Left lung (tissue), 14 donors: ENCODE results near the gene ZNF664. TPM values are rescaled to one million over a fixed set of nuclear protein-coding genes. Genes with fewer than 3 reads are reported as not detected.
A peak's percentile ranks its signal among the peaks of the same experiment; 100 is the strongest.

Experiments used
- ATAC-seq: fragments of 200-7000 bp; cut with Tn5 transposase; one replicate; pipeline ENCODE4 v1.9.1; 2020; ENCODE audit warnings: moderate library complexity
- DNase-seq, 4 donors: peaks; one replicate each; pipeline ENCODE4 v3.0.0-alpha.2; 2013 to 2020
- H3K27ac ChIP-seq, 2 donors: fragments of 200-600 bp; sonication (generic) in 1 of 2; one replicate each; pipeline versions ENCODE4 v1.5.0 to v1.8.0; 2020 to 2021
- H3K27me3 ChIP-seq, 2 donors: fragments of 200-600 bp; sonication (generic) in 1 of 2; one replicate each; pipeline versions ENCODE4 v1.5.0 to v1.8.0; 2020 to 2021
- H3K36me3 ChIP-seq, 2 donors: fragments of 200-600 bp; sonication (generic) in 1 of 2; one replicate each; pipeline versions ENCODE4 v1.5.0 to v1.8.0; 2020 to 2021
- H3K4me1 ChIP-seq, 2 donors: fragments of 200-600 bp; one replicate each; pipeline ENCODE4 v1.8.0; 2021
- H3K4me3 ChIP-seq, 2 donors: fragments of 200-600 bp; sonication (generic) in 1 of 2; one replicate each; pipeline versions ENCODE4 v1.5.0 to v1.8.0; 2020 to 2021; ENCODE audit warnings: mild to moderate bottlenecking in 1 of 2
- H3K9me3 ChIP-seq, 2 donors: fragments of 200-600 bp; sonication (generic) in 1 of 2; one replicate each; pipeline versions ENCODE4 v1.5.0 to v1.8.0; 2020 to 2021
- intact Hi-C, 2 donors: fragments of 100-400 bp; cut with DNase I; formaldehyde crosslinking; loops; one replicate each; pipeline versions ENCODE4 v1.11.2 to v1.14.2; 2022
- long read RNA-seq, 12 donors: library from polyadenylated mRNA in 2 of 12; unstranded in 2 of 12; transcript quantifications; one replicate each; pipeline ENCODE4 v2.0.0 and lab custom pipeline, GENCODE V29; 2019 to 2026
- polyA plus RNA-seq, 6 donors: library from polyadenylated mRNA; unstranded; fragments of 120-200 nt; gene quantifications; one replicate each; pipeline ENCODE4 v1.2.1, GENCODE V29; 2013; ENCODE audit not compliant: insufficient read length in 6 of 6
- total RNA-seq, 2 donors: library from RNA; stranded (reverse); fragmentation: NEBNext Ultra II Directional; extraction: Animal tissue kit (Norgen Biotek cat#: 25700); gene quantifications; one replicate each; pipeline ENCODE4 v1.2.1, GENCODE V29; 2021
- TF ChIP-seq, protein P1 (sequence below), 2 donors: fragments of 200-600 bp; sonication (generic) in 1 of 2; IDR thresholded peaks; one replicate each; pipeline versions ENCODE4 v1.5.0 to v1.8.0; 2021; ENCODE audit warnings: antibody characterized with exemption in 2 of 2
- donor health status: DM: no; HTN: yes; CAD: no.
- donor health status: DM: no; HTN: no; CAD: no.

The ZNF664 gene
- total RNA-seq: 10 to 100 TPM; 85.8 to 98.8 TPM
- 100 to 1,000 TPM; 136 to 169 (median 150) TPM for polyA plus RNA-seq
- long read RNA-seq, donor 1, full-length matches to known transcripts: 51 of 74 reads
- long read RNA-seq, donor 1, partial matches to known transcripts: 10 of 74 reads
- long read RNA-seq, donor 1, other reads (novel, unspliced or antisense): 13 of 74 reads
- long read RNA-seq, donor 2, full-length matches to known transcripts: 46 of 74 reads
- long read RNA-seq, donor 2, partial matches to known transcripts: 10 of 74 reads
- long read RNA-seq, donor 2, other reads (novel, unspliced or antisense): 18 of 74 reads
- long read RNA-seq, donor 3, full-length matches to known transcripts: 23 of 30 reads
- long read RNA-seq, donor 3, partial matches to known transcripts: 7 of 30 reads
- long read RNA-seq, donor 3, other reads (novel, unspliced or antisense): 0 of 30 reads
- long read RNA-seq, donor 4, full-length matches to known transcripts: 1 of 2 reads
- long read RNA-seq, donor 4, partial matches to known transcripts: 0 of 2 reads
- long read RNA-seq, donor 4, other reads (novel, unspliced or antisense): 1 of 2 reads
- long read RNA-seq, donor 5, full-length matches to known transcripts: 32 of 32 reads
- long read RNA-seq, donor 5, partial matches to known transcripts: 0 of 32 reads
- long read RNA-seq, donor 5, other reads (novel, unspliced or antisense): 0 of 32 reads
- long read RNA-seq, donor 6, full-length matches to known transcripts: 27 of 38 reads
- long read RNA-seq, donor 6, partial matches to known transcripts: 5 of 38 reads
- long read RNA-seq, donor 6, other reads (novel, unspliced or antisense): 6 of 38 reads
- long read RNA-seq, donor 7, full-length matches to known transcripts: 24 of 24 reads
- long read RNA-seq, donor 7, partial matches to known transcripts: 0 of 24 reads
- long read RNA-seq, donor 7, other reads (novel, unspliced or antisense): 0 of 24 reads
- long read RNA-seq, donor 8, full-length matches to known transcripts: 29 of 44 reads
- long read RNA-seq, donor 8, partial matches to known transcripts: 0 of 44 reads
- long read RNA-seq, donor 8, other reads (novel, unspliced or antisense): 15 of 44 reads
- long read RNA-seq, donor 9, full-length matches to known transcripts: 1 of 1 reads
- long read RNA-seq, donor 9, partial matches to known transcripts: 0 of 1 reads
- long read RNA-seq, donor 9, other reads (novel, unspliced or antisense): 0 of 1 reads
- long read RNA-seq, donor 10, full-length matches to known transcripts: 1 of 1 reads
- long read RNA-seq, donor 10, partial matches to known transcripts: 0 of 1 reads
- long read RNA-seq, donor 10, other reads (novel, unspliced or antisense): 0 of 1 reads
- long read RNA-seq, donor 11, full-length matches to known transcripts: 30 of 45 reads
- long read RNA-seq, donor 11, partial matches to known transcripts: 5 of 45 reads
- long read RNA-seq, donor 11, other reads (novel, unspliced or antisense): 10 of 45 reads
- long read RNA-seq, donor 12, full-length matches to known transcripts: 25 of 25 reads
- long read RNA-seq, donor 12, partial matches to known transcripts: 0 of 25 reads
- long read RNA-seq, donor 12, other reads (novel, unspliced or antisense): 0 of 25 reads

DNA sequence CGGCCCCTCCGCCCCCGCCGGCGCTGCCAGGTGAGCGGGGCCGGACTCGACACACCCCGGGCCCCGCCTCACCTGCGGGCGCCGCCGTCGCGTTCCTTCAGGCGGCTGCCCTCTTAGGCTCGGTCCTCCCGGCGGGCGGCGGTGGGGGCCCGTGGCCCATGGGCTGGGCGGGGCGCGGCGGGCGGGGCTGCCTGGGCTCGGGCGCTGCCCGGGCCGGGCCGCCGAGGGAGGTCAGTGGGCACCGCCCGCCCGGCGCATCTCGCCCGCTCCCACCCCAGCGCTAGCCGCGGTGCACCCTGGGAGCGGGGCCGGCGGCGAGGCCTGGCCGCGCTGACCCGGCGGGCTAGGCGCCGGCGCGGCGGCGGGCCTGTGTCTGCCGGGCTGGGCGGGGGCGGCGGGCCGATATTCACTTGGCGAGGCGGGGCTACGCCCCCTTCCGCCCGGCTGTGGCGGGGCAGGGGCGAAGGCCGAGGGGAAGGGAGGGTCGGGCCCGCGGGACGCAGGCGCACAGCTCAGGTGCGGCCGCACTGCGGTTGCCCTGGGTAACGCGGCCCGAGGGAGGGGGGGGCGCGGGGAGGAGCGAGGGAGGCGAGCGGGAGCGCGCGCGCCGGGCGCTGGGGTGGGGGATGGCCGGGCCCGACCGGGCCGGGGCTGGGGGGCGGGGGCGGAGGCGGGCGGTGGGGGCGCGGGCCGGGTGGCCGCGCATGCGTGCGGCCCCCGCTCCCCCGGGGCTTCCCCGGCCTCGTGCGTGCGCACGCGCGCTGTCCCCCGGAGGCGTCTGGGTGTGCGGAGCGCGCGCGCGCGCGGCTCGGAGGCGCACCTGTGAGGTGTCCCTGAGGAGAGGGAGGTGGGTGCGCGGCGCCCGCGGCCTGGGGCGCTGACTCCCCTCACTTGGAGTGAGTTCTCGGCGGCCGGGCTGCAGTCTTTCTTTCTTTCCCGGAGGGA, at the start of gene ZNF664, which contains the start of gene CCDC92:
Gene ZNF664, plus strand, starts transcription at position 759 of the 945 bp plus-strand sequence. CDS start 38,930 bp downstream, outside the sequence.
Gene CCDC92, minus strand, starts transcription at position 375 of the 945 bp plus-strand sequence. CDS start 28,526 bp downstream, outside the sequence.
- Histone ChIP-seq H3K9me3 (no peaks in the 10 kb centered on the region), H3K27ac (peak within 1 kb of the TSS; percentile 87 to 95), H3K27me3 (peaks cover 0 to 17% of the 10 kb centered on the region in 2 donors), H3K4me3 (peak within 1 kb of the TSS; percentile 85 to 86), H3K4me1 (peaks cover 12 to 30% of the 10 kb centered on the region in 2 donors), H3K36me3 (peaks cover 0 to 6% of the 10 kb centered on the region in 2 donors)
- intact Hi-C loops: no loop called here
- TF ChIP-seq, protein P1, sequence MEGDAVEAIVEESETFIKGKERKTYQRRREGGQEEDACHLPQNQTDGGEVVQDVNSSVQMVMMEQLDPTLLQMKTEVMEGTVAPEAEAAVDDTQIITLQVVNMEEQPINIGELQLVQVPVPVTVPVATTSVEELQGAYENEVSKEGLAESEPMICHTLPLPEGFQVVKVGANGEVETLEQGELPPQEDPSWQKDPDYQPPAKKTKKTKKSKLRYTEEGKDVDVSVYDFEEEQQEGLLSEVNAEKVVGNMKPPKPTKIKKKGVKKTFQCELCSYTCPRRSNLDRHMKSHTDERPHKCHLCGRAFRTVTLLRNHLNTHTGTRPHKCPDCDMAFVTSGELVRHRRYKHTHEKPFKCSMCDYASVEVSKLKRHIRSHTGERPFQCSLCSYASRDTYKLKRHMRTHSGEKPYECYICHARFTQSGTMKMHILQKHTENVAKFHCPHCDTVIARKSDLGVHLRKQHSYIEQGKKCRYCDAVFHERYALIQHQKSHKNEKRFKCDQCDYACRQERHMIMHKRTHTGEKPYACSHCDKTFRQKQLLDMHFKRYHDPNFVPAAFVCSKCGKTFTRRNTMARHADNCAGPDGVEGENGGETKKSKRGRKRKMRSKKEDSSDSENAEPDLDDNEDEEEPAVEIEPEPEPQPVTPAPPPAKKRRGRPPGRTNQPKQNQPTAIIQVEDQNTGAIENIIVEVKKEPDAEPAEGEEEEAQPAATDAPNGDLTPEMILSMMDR (IDR thresholded peaks at IDR 0.05): no peak
- peak; percentile 93 to 97 (median 95) for DNase-seq
- ATAC-seq: peak; percentile 85

DNA sequence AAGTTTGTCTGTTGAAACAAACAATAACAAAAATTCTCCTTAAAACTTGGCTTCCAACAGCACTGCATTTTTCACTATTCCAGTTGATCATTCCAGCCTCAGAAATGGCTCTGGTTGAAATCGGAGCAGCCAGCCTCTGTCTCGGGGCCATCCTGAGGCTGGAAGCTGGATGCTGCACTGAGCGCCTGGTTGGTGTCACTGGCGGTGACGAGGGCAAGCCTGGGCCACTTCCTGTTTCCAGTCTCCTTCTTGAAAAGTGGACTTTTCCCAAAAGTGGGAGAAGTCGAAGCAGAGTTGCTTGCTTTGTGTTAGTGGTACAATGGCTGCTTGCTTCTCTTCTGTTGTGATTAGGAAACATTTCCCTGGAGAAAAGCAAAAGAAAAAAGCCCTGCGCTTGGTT, 49.1 kb upstream of the ZNF664 start:
- Histone ChIP-seq H3K9me3 (no peaks in the 10 kb centered on the region), H3K27me3 (no peaks in the 10 kb centered on the region), H3K27ac (no peak overlapping the region), H3K36me3 (no peaks in the 10 kb centered on the region), H3K4me1 (no peaks in the 10 kb centered on the region), H3K4me3 (no peak overlapping the region)
- intact Hi-C loops: no loop called here
- ATAC-seq: no peak
- TF ChIP-seq, protein P1 (IDR thresholded peaks at IDR 0.05): no peak
- DNase-seq: no peak

DNA sequence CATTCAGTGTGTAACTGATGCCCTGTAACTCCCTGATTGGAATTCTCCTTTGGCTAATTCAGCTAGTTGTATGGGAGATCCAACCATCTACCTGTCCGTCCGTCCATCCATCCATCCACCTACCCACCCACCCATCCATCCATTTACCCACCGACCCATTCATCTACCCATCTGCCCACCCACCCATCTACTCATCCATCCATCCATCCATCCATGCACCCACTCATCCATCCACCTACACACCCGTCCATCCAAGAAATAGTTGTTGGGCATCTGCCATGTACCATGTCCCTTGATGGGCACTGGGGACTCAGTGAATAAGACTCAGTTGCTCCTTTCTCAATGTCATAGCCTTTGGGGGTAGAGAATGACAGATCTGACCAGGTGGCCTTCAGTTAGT, 48.5 kb upstream of the ZNF664 start:
- ATAC-seq: no peak

More for the DNA sequence above, 48.5 kb upstream of the ZNF664 start:
- H3K4me1 ChIP-seq: no peaks in the 10 kb centered on the region
- no peaks in the 10 kb centered on the region for H3K36me3 ChIP-seq
- TF ChIP-seq, protein P1 (IDR thresholded peaks at IDR 0.05): no peak
- no peaks in the 10 kb centered on the region for H3K9me3 ChIP-seq
- intact Hi-C loops: no loop called here
- H3K4me3 ChIP-seq: no peak overlapping the region
- no peak overlapping the region for H3K27ac ChIP-seq
- H3K27me3 ChIP-seq: no peaks in the 10 kb centered on the region
- DNase-seq: no peak
